ENCODE measurements around the gene GJE1.

- TF ChIP-seq CTCF (IDR thresholded peaks at IDR 0.05), result no peak
- no peak for TF ChIP-seq POLR2A (IDR thresholded peaks at IDR 0.05)
Observed at GRCh38 chr6:142088858-142089216, 43.9 kb upstream of the GJE1 start.

All from heart left ventricle (tissue), 13 donors.